GM21723 (cell line): ENCODE measurements around the gene WNT7A.

Experiments used
- ATAC-seq: cut with Tn5 transposase; IDR thresholded peaks from one replicate; pipeline ENCODE4 v1.9.1; 2021; ENCODE audit warnings: mild to moderate bottlenecking, moderate library complexity; ENCODE audit not compliant: unreplicated experiment

The WNT7A gene

GRCh38 chr3:13776253-13777050 is 103.4 kb downstream of the WNT7A start:
- ATAC-seq: no peak

DNA sequence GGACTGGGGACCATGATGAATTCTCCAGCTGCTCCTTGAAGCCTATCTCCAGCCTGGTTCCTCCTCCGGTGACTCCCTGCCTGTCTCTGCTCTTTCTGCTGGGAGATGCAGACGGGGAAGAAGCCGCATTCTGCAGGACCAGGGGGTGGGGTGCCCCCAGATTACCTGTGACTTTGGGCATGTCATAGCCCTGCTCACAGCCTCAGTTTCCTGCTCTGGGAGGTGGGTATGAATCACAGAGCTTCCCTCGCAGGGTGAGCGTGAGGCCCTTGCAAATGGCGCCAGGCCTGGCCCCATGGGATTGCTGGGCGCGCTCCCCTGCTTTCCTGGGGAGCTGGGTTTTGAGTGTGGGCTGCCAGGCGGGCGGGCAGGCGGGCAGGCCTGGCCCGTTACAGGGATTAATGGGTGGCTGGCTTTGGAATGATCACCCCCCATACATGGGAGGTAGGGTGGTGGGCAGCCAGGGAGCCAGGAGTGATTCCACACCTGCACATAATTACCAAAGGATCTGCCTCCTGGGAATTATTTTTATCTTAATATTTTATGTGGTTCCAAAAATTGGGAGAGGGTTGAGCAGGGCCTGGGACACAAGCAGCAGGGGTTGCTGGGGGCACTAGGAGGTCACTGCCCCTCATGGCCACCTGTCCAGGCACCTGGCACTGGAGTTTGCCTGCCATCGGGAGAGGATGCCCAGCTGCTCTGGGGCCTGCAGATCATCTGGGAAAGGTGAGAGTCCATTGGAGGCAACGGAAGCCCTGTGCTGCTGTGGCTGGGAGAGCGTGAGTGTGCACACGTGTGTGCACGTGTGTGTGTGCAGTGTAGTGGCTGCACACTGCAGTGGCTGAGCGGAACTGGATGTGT is 106.8 kb downstream of the WNT7A start:
- ATAC-seq: no peak

GRCh38 chr3:13772321-13772745 is 107.5 kb downstream of the WNT7A start:
- no peak for ATAC-seq

DNA sequence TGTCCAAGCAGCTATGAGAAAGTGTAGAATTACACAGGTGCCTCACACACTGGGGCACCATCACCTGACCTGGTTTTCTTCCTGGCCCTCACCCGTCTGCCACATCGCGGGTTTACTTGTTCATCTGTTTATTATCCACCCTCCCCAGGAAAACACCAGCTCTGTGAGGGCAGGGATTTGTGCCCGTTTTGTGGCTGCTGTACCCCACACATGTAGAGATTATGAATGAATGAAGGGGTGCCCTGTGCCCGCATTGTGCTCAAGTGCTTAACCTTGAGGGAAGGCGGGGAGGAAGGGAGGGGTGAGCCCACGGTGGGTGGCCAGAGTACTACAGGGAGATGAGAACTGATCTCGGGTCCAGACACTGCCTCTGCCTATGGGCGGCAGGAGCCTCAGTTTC is 108.4 kb downstream of the WNT7A start:
- no peak for ATAC-seq

- no peak for ATAC-seq
Measured at GRCh38 chr3:13770170-13771169, 109.4 kb downstream of the WNT7A start.

- ATAC-seq: no peak
Measured at GRCh38 chr3:13769422-13769821, 110.4 kb downstream of the WNT7A start.

DNA sequence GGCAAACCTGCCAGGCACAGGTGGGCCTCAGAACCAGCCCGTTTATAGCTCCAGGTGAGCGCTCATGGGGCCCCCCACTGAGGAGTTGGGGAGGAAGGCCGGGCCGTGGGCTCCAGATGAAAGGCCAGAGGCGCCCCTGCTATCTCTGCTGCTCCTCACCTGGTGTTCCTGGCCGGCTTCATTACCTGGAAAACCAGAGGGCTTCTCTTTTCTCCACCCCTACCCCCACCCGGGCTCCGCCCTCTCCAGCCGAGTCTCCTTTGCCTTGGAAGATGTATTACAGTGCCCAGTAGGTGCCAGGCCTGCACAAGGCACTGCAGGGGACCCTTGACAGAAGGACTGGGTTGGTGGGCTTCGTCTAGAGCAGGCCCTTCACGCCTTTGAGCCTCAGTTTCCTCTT is 111.4 kb downstream of the WNT7A start:
- ATAC-seq: no peak

DNA sequence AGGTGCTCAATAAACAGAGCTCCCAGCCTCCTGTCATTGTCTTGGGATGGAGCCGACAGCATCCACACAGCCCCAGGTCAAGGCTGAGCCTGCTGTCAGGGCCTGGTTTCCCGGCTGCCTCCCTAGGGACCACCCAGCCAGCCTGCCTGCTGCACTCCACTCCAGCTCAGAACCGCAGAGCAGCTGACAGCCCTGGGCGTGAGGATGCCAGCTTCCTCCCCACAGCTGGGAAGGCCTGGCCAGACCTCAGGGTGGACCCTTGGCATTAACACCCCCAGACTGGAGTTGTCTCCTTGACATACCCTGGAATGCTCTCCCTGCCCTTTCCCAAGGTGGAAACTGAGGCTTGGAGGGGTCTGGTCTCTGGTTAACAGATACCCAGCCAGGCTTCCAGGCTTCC is 112.0 kb downstream of the WNT7A start:
- no peak for ATAC-seq

DNA sequence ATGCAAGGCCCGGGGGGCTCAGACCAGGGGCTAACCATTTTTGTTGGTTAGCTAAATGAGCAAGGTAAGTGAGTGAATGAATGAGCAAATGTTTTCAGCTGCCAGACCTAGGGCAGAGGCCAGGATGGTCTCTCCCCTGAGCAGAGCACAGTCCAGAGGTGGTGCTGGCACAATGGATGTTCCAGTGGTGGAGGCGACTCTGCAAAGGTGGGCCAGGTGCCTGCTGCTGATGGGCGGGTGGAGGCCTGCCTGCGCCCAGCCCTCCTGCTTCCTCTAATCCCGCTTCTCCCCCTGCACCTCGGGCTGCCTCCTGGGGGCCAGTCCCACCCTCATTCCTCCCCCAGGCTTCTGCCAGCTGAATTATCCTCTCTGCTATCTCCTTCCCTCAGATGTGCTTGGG is 112.8 kb downstream of the WNT7A start:
- no peak for ATAC-seq
